Caki2 (cell line): ENCODE measurements around the gene FSCN2. TPM values are rescaled to one million over a fixed set of nuclear protein-coding genes. Genes with fewer than 3 reads are reported as not detected.
A peak's percentile ranks its signal among the peaks of the same experiment; 100 is the strongest.

Experiments
- DNase-seq: peaks from one replicate; pipeline ENCODE4 v3.0.0-alpha.2; 2015; ENCODE audit warnings: low read depth
- in situ Hi-C: cut with HindIII; loops from 2 replicates; pipeline ENCODE4 v1.10.0; 2016; ENCODE audit warnings: low sequenced_read_pairs, low pct_unique_long_range_greater_than_20kb, mixed read lengths
- total RNA-seq: library from RNA; depleted of rRNA; stranded (reverse); fragments of >200 nt; shearing (Covaris generic); gene quantifications from 2 replicates; pipeline ENCODE4 v1.2.3, GENCODE V29; 2014; ENCODE audit warnings: low replicate concordance

FSCN2 gene
- total RNA-seq, 1 experiment from 2014 or later = 0.37 TPM

- in situ Hi-C loops = no loop called here
- DNase-seq = no peak
These were observed 31.0 kb downstream of the FSCN2 start for GRCh38 chr17:81558941-81559806.

GRCh38 chr17:81561494-81561885 lies 33.3 kb downstream of the FSCN2 start:
- no peak for DNase-seq
- in situ Hi-C loops = no loop called here

- in situ Hi-C loops = no loop called here
- no peak for DNase-seq
These were observed 35.8 kb downstream of the FSCN2 start for GRCh38 chr17:81563861-81564586.

GRCh38 chr17:81564778-81565177 lies 36.6 kb downstream of the FSCN2 start:
- no peak for DNase-seq
- in situ Hi-C loops = no loop called here

- no peak for DNase-seq
- in situ Hi-C loops = no loop called here
These were observed 37.1 kb downstream of the FSCN2 start for GRCh38 chr17:81565231-81565630.

GRCh38 chr17:81566461-81567126 lies 38.4 kb downstream of the FSCN2 start:
- in situ Hi-C loops = no loop called here
- peak; percentile 87 for DNase-seq

- DNase-seq = no peak
- in situ Hi-C loops = no loop called here
These were observed 39.0 kb downstream of the FSCN2 start for GRCh38 chr17:81567191-81567590.

- in situ Hi-C loops = no loop called here
- no peak for DNase-seq
These were observed 40.2 kb downstream of the FSCN2 start for GRCh38 chr17:81568416-81568815.

- DNase-seq = no peak
- in situ Hi-C loops = no loop called here
These were observed 41.9 kb downstream of the FSCN2 start for GRCh38 chr17:81569986-81570514.

- DNase-seq = no peak
- in situ Hi-C loops = no loop called here
These were observed 42.8 kb downstream of the FSCN2 start for GRCh38 chr17:81570964-81571363.

GRCh38 chr17:81572563-81573168 lies 44.5 kb downstream of the FSCN2 start:
- in situ Hi-C loops = no loop called here
- no peak for DNase-seq

- no peak for DNase-seq
- in situ Hi-C loops = no loop called here
These were observed 45.8 kb downstream of the FSCN2 start for GRCh38 chr17:81573794-81574642.

GRCh38 chr17:81574643-81574956 lies 46.4 kb downstream of the FSCN2 start:
- in situ Hi-C loops = no loop called here
- DNase-seq = no peak

- no peak for DNase-seq
- in situ Hi-C loops = no loop called here
These were observed 47.7 kb downstream of the FSCN2 start for GRCh38 chr17:81575836-81576235.

- in situ Hi-C loops = no loop called here
These were observed 48.6 kb downstream of the FSCN2 start for GRCh38 chr17:81576621-81577277.

GRCh38 chr17:81577278-81578000 lies 49.3 kb downstream of the FSCN2 start:
- no peak for DNase-seq
- in situ Hi-C loops = no loop called here

More at GRCh38 chr17:81576621-81577277, 48.6 kb downstream of the FSCN2 start:
- peak; percentile 72 for DNase-seq

- no peak for DNase-seq
- in situ Hi-C loops = no loop called here
These were observed 49.9 kb downstream of the FSCN2 start for GRCh38 chr17:81578038-81578441.
